GM13977 (cell line): Measurements from ENCODE around the gene PRMT5.

Experiments
- DNase-seq: peaks from one replicate; pipeline ENCODE4 v3.0.0; 2012; ENCODE audit warnings: low spot score
- in situ Hi-C: fragments of 300-500 bp; cut with MboI; formaldehyde crosslinking; loops from one replicate; pipeline ENCODE4 v1.12.0; 2022; ENCODE audit warnings: low sequenced_read_pairs, low pct_unique_long_range_greater_than_20kb, mixed read lengths, inconsistent platforms; ENCODE audit not compliant: unreplicated experiment
- TF ChIP-seq, protein P1 (sequence below): IDR thresholded peaks from 2 replicates; pipeline ENCODE4 v1.5.1; 2012; ENCODE audit warnings: mild to moderate bottlenecking, control low read depth; ENCODE audit not compliant: insufficient read depth; ENCODE audit errors: extremely low read depth, missing control alignments

The PRMT5 gene

DNA sequence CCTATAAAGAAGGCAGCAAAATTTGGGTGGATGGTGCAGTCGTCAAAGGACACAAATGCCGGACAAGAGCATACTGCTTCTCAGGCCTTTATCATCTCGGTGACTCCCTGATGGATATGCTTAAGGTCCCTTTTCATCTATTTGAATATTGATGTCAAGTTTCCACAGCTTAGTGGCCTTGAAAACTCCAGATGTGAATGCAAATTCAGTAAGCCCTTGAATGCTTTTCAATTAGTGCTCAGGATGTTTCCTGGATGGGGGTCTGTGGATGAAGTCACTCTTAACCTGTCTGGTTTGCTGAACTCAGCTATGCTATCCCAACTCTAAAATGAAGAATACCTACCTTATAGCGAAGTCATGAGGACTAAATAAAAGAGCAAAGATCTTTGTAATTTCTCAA, 35.5 kb downstream of the PRMT5 start:
- DNase-seq, result no peak
- in situ Hi-C loops, result no loop called here
- TF ChIP-seq, protein P1, sequence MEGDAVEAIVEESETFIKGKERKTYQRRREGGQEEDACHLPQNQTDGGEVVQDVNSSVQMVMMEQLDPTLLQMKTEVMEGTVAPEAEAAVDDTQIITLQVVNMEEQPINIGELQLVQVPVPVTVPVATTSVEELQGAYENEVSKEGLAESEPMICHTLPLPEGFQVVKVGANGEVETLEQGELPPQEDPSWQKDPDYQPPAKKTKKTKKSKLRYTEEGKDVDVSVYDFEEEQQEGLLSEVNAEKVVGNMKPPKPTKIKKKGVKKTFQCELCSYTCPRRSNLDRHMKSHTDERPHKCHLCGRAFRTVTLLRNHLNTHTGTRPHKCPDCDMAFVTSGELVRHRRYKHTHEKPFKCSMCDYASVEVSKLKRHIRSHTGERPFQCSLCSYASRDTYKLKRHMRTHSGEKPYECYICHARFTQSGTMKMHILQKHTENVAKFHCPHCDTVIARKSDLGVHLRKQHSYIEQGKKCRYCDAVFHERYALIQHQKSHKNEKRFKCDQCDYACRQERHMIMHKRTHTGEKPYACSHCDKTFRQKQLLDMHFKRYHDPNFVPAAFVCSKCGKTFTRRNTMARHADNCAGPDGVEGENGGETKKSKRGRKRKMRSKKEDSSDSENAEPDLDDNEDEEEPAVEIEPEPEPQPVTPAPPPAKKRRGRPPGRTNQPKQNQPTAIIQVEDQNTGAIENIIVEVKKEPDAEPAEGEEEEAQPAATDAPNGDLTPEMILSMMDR, result no peak

DNA sequence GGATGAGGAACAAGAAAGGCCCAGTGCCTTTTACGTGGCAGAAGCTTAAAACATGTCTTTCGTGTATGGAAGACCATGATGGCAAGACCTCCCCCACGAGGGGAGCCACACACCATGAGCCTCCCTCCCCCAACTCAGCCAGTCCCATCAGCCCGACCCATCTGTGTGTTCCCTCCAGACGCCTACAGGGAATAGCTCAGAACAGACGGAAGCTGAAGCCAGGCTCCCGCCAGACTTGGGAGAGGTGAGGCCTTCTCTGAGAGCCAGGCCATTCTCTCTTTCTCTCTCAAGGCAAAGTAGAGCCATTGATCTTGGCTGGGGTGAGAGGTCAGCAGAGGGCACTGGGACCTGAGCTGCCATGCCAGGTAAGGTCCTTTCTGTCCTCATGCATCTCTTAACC, 36.7 kb downstream of the PRMT5 start:
- TF ChIP-seq, protein P1, result no peak
- DNase-seq, result no peak
- in situ Hi-C loops, result no loop called here

DNA sequence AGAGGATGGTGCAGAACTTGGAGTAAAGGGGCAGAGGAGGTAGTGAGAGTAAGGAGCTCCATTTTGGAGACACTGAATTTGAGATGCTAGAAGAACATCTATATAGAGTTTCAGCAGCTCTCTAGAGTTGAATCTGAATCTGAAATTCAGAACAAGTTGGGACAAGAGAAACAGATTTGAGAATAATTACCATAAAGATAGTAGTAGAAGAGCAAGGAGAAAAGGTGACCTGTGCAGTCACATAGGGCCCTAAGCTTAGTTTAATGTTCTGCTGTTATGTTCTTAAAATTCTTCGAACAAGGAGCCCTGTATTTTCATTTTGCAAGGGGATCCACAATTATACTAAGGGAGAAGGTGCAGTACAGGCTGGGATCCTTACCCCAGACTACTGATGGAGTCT, 38.8 kb downstream of the PRMT5 start:
- in situ Hi-C loops, result no loop called here
- TF ChIP-seq, protein P1, result no peak
- DNase-seq, result no peak

DNA sequence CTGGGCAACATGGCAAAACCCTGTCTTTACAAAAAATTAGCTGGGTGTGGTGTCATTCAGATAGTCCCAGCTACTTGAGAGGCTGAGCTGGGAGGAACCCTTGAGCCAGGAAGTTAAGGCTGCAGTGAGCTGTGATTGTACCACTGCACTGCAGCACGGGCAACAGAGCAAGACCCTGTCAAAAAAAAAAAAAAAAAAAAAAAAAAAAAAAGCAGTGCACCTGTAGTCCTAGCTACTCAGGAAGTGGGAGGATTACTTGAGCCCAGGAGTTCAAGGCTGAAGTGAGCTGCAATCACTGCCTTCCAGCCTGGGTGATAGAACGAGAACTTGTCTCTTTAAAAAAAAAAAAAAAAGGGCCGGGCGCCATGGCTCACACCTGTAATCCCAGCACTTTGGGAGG, 40.5 kb downstream of the PRMT5 start:
- TF ChIP-seq, protein P1, result no peak
- in situ Hi-C loops, result no loop called here

DNA sequence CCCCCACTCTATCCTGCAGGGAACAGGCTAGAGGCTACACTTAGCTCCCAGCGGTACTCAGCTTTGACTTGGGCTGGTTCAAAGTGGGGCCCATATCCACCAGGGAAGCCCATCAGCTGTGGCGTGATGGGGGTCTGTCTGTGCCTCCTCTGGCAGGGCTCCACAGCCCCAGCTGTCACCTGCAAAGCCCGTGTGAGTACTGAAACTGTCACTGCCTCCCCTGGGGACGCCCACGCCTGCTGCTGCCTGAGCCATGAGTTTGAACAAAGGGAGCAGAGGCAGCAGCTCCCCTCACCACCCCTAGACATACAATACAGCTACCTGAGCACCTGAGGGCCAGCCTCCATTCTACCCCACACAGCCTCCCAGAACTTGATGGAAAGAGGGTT, 41.2 kb downstream of the PRMT5 start:
- TF ChIP-seq, protein P1, result no peak
- DNase-seq, result peak; percentile 69
- in situ Hi-C loops, result no loop called here

More for the DNA sequence above, 40.5 kb downstream of the PRMT5 start:
- no peak for DNase-seq

DNA sequence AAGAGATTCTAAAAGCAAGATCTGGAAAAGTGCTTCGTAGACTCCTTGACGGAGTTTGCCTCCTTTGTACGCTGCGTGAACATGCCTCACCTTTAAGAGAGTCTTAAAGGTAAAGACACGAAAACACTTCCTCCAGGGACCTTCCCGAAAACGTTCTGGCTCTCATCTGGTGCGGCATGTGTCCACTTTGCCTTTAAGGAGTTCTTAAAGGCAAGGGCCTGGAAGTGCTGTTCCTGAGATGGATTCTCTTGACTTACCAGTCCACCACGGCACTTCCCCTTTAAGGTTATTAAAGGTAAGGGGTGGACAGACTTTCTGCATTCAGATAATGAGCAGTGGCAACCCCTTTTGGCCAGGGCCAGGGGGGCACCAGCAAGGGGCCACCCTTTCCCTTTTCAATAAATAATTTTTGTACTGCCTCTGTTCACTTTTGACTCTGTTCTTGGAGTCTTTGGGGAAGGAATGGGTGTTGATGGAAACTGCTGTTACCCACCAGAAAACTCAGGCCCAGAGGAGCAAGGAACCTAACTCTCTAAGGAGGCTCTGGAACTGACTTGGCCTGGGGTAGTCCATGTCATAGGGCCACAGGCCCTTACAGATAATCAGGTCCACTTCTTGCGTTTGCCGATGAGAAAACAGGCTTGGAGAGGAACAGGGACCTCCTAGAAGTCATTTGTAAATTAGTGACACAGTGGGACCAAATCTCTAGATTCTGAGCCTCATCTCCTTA, 41.8 kb downstream of the PRMT5 start:
- in situ Hi-C loops, result no loop called here
- TF ChIP-seq, protein P1, result no peak
- peak; percentile 75 for DNase-seq
